Measurements from ENCODE around the gene INSC.

INSC gene

DNA sequence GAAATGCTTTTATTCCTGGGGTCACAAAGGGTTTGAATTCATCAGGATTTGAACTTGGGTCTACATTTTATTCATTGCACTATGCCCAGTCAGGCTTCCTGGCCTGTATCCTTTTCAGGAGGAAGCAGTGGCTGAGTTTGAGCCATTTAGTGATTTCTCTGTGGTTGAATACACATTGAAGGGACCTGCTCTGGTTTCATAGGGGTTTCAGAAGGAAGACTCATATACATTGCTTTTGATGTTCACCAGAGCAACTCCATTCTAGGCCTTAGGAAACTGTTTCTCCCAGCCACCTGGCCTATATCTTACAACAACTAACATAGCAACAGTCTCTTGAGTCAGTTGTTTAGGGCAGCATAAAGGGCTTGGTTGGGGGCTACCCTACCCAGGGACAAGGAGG lies 165.7 kb downstream of the INSC start:
- H3K4me3 ChIP-seq (ENCODE audit: low read depth, low read length): no peak overlapping the region

- no peak overlapping the region for H3K4me3 ChIP-seq (ENCODE audit: low read depth, low read length)
Measured at GRCh38 chr11:15282754-15283153, 168.0 kb downstream of the INSC start.

- H3K4me3 ChIP-seq (ENCODE audit: low read depth, low read length): no peak overlapping the region
Measured at GRCh38 chr11:15286465-15286864, 171.7 kb downstream of the INSC start.

DNA sequence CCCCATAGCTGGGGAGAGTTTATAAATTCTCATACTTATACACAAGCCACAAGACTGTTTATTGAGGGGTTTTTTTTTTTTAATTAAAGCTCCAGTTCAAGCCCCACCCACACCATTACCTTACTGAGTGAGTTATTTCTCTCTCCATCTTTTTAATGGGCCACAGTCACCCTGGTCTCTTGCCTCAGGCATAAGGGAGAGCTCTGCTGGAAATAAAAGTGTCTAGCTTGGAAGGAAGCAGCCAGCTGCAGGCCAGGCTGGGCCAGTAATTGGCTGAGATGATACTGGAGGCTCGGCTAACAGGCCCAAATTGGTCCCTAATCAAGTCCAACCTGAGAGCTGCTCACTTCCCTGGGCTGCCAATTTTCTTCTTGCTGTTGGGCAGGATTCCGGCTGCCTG lies 174.1 kb downstream of the INSC start:
- H3K4me3 ChIP-seq (ENCODE audit: low read depth, low read length): no peak overlapping the region

DNA sequence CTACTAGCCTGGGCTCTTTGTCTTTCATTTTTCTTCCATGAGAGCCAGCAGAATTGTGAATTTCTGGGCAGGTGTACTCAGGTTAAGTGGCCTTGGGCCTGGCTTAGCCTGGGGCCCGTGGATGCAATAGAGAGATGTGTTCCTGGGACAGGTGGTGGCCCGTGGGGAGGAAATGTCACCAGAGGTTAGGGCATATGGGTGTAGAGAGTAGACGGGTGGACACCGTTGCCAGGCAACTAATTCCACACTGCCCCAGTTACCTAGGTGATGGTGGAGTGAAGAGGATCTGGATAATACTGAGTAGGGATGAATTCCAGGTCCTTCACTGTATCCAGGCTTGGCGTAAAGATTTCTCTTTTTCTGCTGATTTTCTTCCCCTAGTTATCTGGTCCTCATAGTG lies 175.0 kb downstream of the INSC start:
- no peak overlapping the region for H3K4me3 ChIP-seq (ENCODE audit: low read depth, low read length)

DNA sequence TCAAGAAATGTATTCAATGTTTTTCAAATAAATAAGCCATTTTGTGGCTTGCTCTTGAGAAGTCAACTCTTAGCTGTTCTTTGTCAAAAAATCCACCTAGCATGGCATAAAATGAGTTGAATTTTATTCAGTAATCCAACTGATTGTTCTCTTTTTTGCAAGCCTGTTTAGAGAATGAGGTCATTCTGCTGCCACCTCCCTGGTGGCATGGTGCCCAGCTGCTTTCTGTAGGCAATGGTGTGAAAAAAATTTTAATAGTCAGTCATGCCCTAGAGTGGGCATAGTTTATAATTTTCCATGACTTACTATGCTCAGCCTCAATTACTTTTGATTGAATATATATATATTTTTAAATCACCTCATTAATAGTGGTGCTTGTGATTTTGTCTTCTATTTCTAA lies 177.2 kb downstream of the INSC start:
- no peak overlapping the region for H3K4me3 ChIP-seq (ENCODE audit: low read depth, low read length)

DNA sequence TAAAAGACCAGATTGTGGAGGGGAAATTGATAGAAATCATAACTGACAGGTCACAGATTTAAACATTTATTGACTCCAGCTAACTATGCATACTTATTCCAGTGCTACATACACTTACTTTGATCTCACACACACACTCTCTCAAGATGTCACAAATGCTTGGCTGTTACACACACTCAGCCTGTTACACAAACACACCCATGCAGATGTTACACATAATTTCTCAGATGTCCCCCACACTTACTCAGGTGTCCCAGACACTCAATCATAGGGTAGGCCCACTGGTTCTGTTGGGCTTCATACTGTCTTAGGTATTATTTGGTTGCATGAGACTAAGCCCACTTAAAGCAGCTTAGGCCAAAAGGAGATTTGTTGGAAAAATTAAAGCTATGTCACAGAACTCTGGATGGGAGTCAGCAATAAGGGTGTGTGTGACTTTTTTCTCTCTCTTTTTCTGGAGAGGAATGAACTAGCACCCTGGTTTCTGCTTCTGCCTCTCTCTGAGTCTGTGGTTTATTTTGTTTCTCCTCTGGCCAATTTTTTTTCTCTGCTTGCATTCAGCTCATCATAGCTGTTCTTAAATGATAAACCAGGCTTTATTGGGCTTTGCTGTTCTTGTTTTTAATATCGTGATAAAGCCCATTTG lies 179.4 kb downstream of the INSC start:
- no peak overlapping the region for H3K4me3 ChIP-seq (ENCODE audit: low read depth, low read length)

DNA sequence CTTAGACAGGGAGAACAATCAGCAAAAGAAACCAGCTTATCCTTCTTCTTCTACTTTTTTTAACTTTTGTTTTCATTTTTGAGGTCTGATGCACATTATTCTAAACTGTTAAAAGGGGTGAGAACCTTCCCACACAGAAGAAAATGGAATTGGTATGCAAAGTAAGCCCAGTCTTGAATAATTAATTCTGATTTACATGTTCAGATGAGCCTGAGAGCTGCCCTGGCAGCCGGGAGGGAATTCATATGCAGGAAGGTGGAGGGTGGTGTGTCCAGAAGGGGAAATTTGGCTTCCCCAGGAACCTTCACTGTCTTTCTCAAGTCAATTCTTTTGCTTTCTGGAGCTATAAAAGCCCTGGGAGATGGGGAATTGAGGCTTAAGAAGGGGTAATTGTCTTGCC lies 181.0 kb downstream of the INSC start:
- H3K4me3 ChIP-seq (ENCODE audit: low read depth, low read length): no peak overlapping the region

Measured in iPS-11a (cell line).